ENCODE data around the gene DOCK9. TPM values are rescaled to one million over a fixed set of nuclear protein-coding genes. Genes with fewer than 3 reads are reported as not detected.

Gene DOCK9
- polyA plus RNA-seq, 1 of the 3 experiments (the other 2 are of a cell fraction), result 16.6 TPM

- H3K36me3 ChIP-seq (replicated peaks in 1 of 2; ENCODE audit: control insufficient read depth in 1 of 2, insufficient read depth in 2 of 2, low read length in 1 of 2), result peaks cover 0 to 2% of the 10 kb centered on the region in 2 experiments
- 88% methylated on average over 11 of the region's 11 CpGs for WGBS (ENCODE audit: low lambda C conversion rate)
- no peak overlapping the region for H3K9ac ChIP-seq
- TF ChIP-seq PBX3 (IDR thresholded peaks at IDR 0.05), result no peak
- no peak for TF ChIP-seq TAF1 (IDR thresholded peaks at IDR 0.05; ENCODE audit: borderline replicate concordance, low read depth, low read length)
- TF ChIP-seq GATA2 (CRISPR knock-in tag; IDR thresholded peaks at IDR 0.05), result no peak
- no peak for TF ChIP-seq IRF3 (IDR thresholded peaks at IDR 0.05; ENCODE audit: low read depth, low read length)
- no peak for TF ChIP-seq GABPA (IDR thresholded peaks at IDR 0.05; ENCODE audit: low read depth)
- TF ChIP-seq RAD21 (IDR thresholded peaks at IDR 0.05; ENCODE audit: low read length), result no peak
- no peak for TF ChIP-seq EP300 (IDR thresholded peaks at IDR 0.05; ENCODE audit: borderline replicate concordance in 1 of 2, low read depth in 1 of 2, low read length in 1 of 2)
- TF ChIP-seq FOXJ3 (CRISPR knock-in tag; IDR thresholded peaks at IDR 0.05), result no peak
- TF ChIP-seq SMC3 (IDR thresholded peaks at IDR 0.05; ENCODE audit: low read depth, low read length), result no peak
- TF ChIP-seq, protein P1, sequence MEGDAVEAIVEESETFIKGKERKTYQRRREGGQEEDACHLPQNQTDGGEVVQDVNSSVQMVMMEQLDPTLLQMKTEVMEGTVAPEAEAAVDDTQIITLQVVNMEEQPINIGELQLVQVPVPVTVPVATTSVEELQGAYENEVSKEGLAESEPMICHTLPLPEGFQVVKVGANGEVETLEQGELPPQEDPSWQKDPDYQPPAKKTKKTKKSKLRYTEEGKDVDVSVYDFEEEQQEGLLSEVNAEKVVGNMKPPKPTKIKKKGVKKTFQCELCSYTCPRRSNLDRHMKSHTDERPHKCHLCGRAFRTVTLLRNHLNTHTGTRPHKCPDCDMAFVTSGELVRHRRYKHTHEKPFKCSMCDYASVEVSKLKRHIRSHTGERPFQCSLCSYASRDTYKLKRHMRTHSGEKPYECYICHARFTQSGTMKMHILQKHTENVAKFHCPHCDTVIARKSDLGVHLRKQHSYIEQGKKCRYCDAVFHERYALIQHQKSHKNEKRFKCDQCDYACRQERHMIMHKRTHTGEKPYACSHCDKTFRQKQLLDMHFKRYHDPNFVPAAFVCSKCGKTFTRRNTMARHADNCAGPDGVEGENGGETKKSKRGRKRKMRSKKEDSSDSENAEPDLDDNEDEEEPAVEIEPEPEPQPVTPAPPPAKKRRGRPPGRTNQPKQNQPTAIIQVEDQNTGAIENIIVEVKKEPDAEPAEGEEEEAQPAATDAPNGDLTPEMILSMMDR (IDR thresholded peaks at IDR 0.05), result no peak
- no peak for TF ChIP-seq POLR2AphosphoS5 (IDR thresholded peaks at IDR 0.05; ENCODE audit: low read depth, low read length)
- TF ChIP-seq SIN3A (IDR thresholded peaks at IDR 0.05; ENCODE audit: borderline replicate concordance, low read depth, low read length), result no peak
- H2AFZ ChIP-seq (ENCODE audit: low read depth), result no peak overlapping the region
- DNase-seq, result no peak
- ChIA-PET POLR2A (no interaction called here), CTCF (no interaction called here)
- H3K9me3 ChIP-seq, result no peaks in the 10 kb centered on the region
- H3K79me2 ChIP-seq (ENCODE audit: insufficient read depth), result no peaks in the 10 kb centered on the region
- no peaks in the 10 kb centered on the region for H3K4me1 ChIP-seq (ENCODE audit: control insufficient read depth in 1 of 2, insufficient read depth in 2 of 2, low read depth in 1 of 2, low read length in 1 of 2)
- H3K4me2 ChIP-seq, result no peak overlapping the region
- no peaks in the 10 kb centered on the region for H3F3A ChIP-seq (replicated peaks; ENCODE audit: insufficient read depth)
- no peaks in the 10 kb centered on the region for H3K27me3 ChIP-seq (ENCODE audit: insufficient read depth)
- no peaks in the 10 kb centered on the region for H4K20me1 ChIP-seq (ENCODE audit: insufficient read depth)
- no peak overlapping the region for H3K27ac ChIP-seq (ENCODE audit: low read depth in 2 of 2, low read length in 1 of 2)
- no peaks in the 10 kb centered on the region for H3K9me2 ChIP-seq
- H3K4me3 ChIP-seq (ENCODE audit: low read depth in 2 of 2, low read length in 1 of 2), result no peak overlapping the region
Observed at GRCh38 chr13:98809345-98809777, 168.5 kb downstream of the DOCK9 start.

DNA sequence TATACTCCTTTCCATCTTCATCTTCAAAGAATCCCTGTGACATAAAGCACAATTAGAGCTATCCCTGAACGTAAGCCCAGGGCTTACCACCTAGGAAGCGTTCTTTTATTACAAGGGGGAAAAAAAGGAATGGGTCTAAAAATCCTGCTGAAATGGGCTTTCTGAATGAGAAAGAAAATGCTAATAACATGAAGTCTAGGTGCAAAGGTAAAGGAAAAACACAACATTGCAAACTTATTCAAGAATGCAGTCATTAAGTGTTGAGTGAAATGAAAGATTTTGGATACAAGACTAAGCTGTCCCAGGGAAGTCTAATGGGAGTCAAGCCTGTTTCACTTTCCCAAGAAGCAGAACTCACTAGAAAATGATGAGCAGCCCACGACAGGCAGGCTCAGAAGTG, 170.1 kb downstream of the DOCK9 start:
- Histone ChIP-seq H3K9me2 (no peaks in the 10 kb centered on the region), H3F3A (replicated peaks; ENCODE audit: insufficient read depth) (no peaks in the 10 kb centered on the region), H3K4me3 (ENCODE audit: low read depth in 2 of 2, low read length in 1 of 2) (no peak overlapping the region), H3K9ac (no peak overlapping the region), H3K9me3 (no peaks in the 10 kb centered on the region), H3K4me1 (ENCODE audit: control insufficient read depth in 1 of 2, insufficient read depth in 2 of 2, low read depth in 1 of 2, low read length in 1 of 2) (peaks cover 0 to 3% of the 10 kb centered on the region in 2 experiments; a peak in 1 of 4 replicates), H3K36me3 (replicated peaks in 1 of 2; ENCODE audit: control insufficient read depth in 1 of 2, insufficient read depth in 2 of 2, low read length in 1 of 2) (peaks cover 0 to 2% of the 10 kb centered on the region in 2 experiments), H3K27ac (ENCODE audit: low read depth in 2 of 2, low read length in 1 of 2) (no peak overlapping the region), H2AFZ (ENCODE audit: low read depth) (no peak overlapping the region), H3K79me2 (ENCODE audit: insufficient read depth) (no peaks in the 10 kb centered on the region), H3K4me2 (no peak overlapping the region), H4K20me1 (ENCODE audit: insufficient read depth) (no peaks in the 10 kb centered on the region), H3K27me3 (ENCODE audit: insufficient read depth) (no peaks in the 10 kb centered on the region)
- ChIA-PET POLR2A (no interaction called here), CTCF (no interaction called here)
- DNase-seq, result no peak
- 97% methylated on average over 3 of the region's 3 CpGs for WGBS (ENCODE audit: low lambda C conversion rate)
- TF ChIP-seq PBX3 (IDR thresholded peaks at IDR 0.05) (no peak), RCOR1 (IDR thresholded peaks at IDR 0.05; ENCODE audit: low read length) (no peak), MEF2A (IDR thresholded peaks at IDR 0.05; ENCODE audit: borderline replicate concordance, low read depth) (no peak), SMC3 (IDR thresholded peaks at IDR 0.05; ENCODE audit: low read depth, low read length) (no peak), RFX5 (IDR thresholded peaks at IDR 0.05; ENCODE audit: low read length) (no peak), TEAD4 (IDR thresholded peaks at IDR 0.05; ENCODE audit: borderline replicate concordance, insufficient read depth) (no peak), NRF1 (IDR thresholded peaks at IDR 0.05; ENCODE audit: low read depth, low read length) (no peak), ELF1 (IDR thresholded peaks at IDR 0.05) (no peak), RXRA (IDR thresholded peaks at IDR 0.05; ENCODE audit: borderline replicate concordance, low read depth) (no peak), FOXM1 (IDR thresholded peaks at IDR 0.05; ENCODE audit: low read depth) (no peak), NFIC (IDR thresholded peaks at IDR 0.05; ENCODE audit: borderline replicate concordance) (no peak)
- TF ChIP-seq, protein P2, sequence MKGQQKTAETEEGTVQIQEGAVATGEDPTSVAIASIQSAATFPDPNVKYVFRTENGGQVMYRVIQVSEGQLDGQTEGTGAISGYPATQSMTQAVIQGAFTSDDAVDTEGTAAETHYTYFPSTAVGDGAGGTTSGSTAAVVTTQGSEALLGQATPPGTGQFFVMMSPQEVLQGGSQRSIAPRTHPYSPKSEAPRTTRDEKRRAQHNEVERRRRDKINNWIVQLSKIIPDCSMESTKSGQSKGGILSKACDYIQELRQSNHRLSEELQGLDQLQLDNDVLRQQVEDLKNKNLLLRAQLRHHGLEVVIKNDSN (IDR thresholded peaks at IDR 0.05; ENCODE audit: borderline replicate concordance, low read depth), result no peak

Measured in SK-N-SH (cell line).